GM23338 (cell line): ENCODE results near the gene MYH13. TPM values are rescaled to one million over a fixed set of nuclear protein-coding genes. Genes with fewer than 3 reads are reported as not detected.

Experiments
- ATAC-seq: fragments of 200-7000 bp; cut with Tn5 transposase; 3 replicates; pipeline ENCODE4 v1.9.1; 2020
- DNase-seq: peaks from one replicate; pipeline ENCODE4 v3.0.0-alpha.2; 2015; ENCODE audit warnings: low spot score
- H2AFZ ChIP-seq: fragments of 200-600 bp; sonication (generic); 2 replicates; pipeline ENCODE4 v1.8.0; 2016; ENCODE audit warnings: antibody characterized with exemption, mild to moderate bottlenecking, moderate library complexity
- H3F3A ChIP-seq: fragments of 200-600 bp; sonication (generic); replicated peaks from 2 replicates; pipeline ENCODE4 v1.8.0; 2017; ENCODE audit warnings: antibody characterized with exemption, mixed run types, low read depth
- H3K27ac ChIP-seq: fragments of 200-600 bp; sonication (generic); 2 replicates; pipeline ENCODE4 v1.6.1; 2016; ENCODE audit warnings: low read depth
- H3K27me3 ChIP-seq: fragments of 200-600 bp; sonication (generic); 2 replicates; pipeline ENCODE4 v1.8.0; 2016; ENCODE audit warnings: mild to moderate bottlenecking, mixed run types, moderate library complexity; ENCODE audit not compliant: insufficient read depth
- H3K36me3 ChIP-seq: fragments of 200-600 bp; sonication (generic); 2 replicates; pipeline ENCODE4 v1.8.0; 2016; ENCODE audit warnings: mild to moderate bottlenecking; ENCODE audit not compliant: insufficient read depth
- H3K4me1 ChIP-seq: fragments of 200-600 bp; sonication (generic); 2 replicates; pipeline ENCODE4 v1.8.0; 2016; ENCODE audit warnings: mild to moderate bottlenecking, moderate library complexity; ENCODE audit not compliant: insufficient read depth
- H3K4me2 ChIP-seq: fragments of 200-600 bp; sonication (generic); 2 replicates; pipeline ENCODE4 v1.7.1; 2017; ENCODE audit warnings: mixed run types
- H3K4me3 ChIP-seq: fragments of 200-600 bp; sonication (generic); 2 replicates; pipeline ENCODE4 v1.6.1; 2016; ENCODE audit warnings: mixed run types
- H3K79me2 ChIP-seq: fragments of 200-600 bp; sonication (generic); replicated peaks from 2 replicates; pipeline ENCODE4 v1.8.0; 2017; ENCODE audit warnings: mild to moderate bottlenecking; ENCODE audit not compliant: insufficient read depth
- H3K9me2 ChIP-seq: fragments of 200-600 bp; sonication (generic); 2 replicates; pipeline ENCODE4 v1.8.0; 2017; ENCODE audit not compliant: insufficient read depth
- H4K20me1 ChIP-seq: fragments of 200-600 bp; sonication (generic); replicated peaks from 2 replicates; pipeline ENCODE4 v1.8.0; 2017; ENCODE audit warnings: mild to moderate bottlenecking; ENCODE audit not compliant: insufficient read depth
- H3K27ac Mint-ChIP-seq: 2 replicates; pipeline ENCODE4 v1.8.0; 2020; ENCODE audit warnings: inconsistent platforms, mild to moderate bottlenecking, moderate library complexity, mixed read lengths
- H3K27me3 Mint-ChIP-seq: 3 replicates; pipeline ENCODE4 v1.8.0; 2022; ENCODE audit warnings: low read depth, mild to moderate bottlenecking, moderate library complexity, mixed read lengths, inconsistent platforms; ENCODE audit not compliant: insufficient read depth, poor library complexity
- H3K36me3 Mint-ChIP-seq: 3 replicates; pipeline ENCODE4 v1.8.0; 2021; ENCODE audit warnings: low read depth, mild to moderate bottlenecking, inconsistent platforms, moderate library complexity, mixed read lengths
- H3K4me1 Mint-ChIP-seq: 3 replicates; pipeline ENCODE4 v1.8.0; 2020; ENCODE audit warnings: mild to moderate bottlenecking, inconsistent platforms, mixed read lengths
- H3K4me3 Mint-ChIP-seq: 3 replicates; pipeline ENCODE4 v1.8.0; 2021; ENCODE audit warnings: moderate library complexity, mild to moderate bottlenecking, inconsistent platforms, mixed read lengths
- H3K9me3 Mint-ChIP-seq: 3 replicates; pipeline ENCODE4 v1.8.0; 2020; ENCODE audit warnings: moderate library complexity, mild to moderate bottlenecking, inconsistent platforms, mixed read lengths
- CREB1 ChIP-seq: fragments of 250-450 bp; sonication (Bioruptor Pico); IDR thresholded peaks from 2 replicates; pipeline ENCODE4 v1.5.0; 2020; ENCODE audit warnings: low read depth, mild to moderate bottlenecking, moderate library complexity
- EZH2 ChIP-seq: fragments of 200-600 bp; sonication (generic); IDR thresholded peaks from one replicate; pipeline ENCODE4 v1.8.0; 2017; ENCODE audit warnings: antibody characterized with exemption, mild to moderate bottlenecking, low read depth; ENCODE audit not compliant: unreplicated experiment
- EZH2phosphoT487 ChIP-seq: fragments of 200-600 bp; sonication (generic); IDR thresholded peaks from one replicate; pipeline ENCODE4 v1.8.1; 2018; ENCODE audit warnings: antibody characterized with exemption; ENCODE audit not compliant: unreplicated experiment
- JUNB ChIP-seq: IDR thresholded peaks from one replicate; pipeline ENCODE4 v1.6.1; 2016; ENCODE audit warnings: antibody characterized with exemption; ENCODE audit not compliant: unreplicated experiment
- NANOG ChIP-seq: IDR thresholded peaks from 2 replicates; pipeline ENCODE4 v1.6.1; 2016; ENCODE audit warnings: antibody characterized with exemption, borderline replicate concordance
- POLR2AphosphoS5 ChIP-seq: IDR thresholded peaks from 2 replicates; pipeline ENCODE4 v1.6.1; 2016; ENCODE audit warnings: antibody characterized with exemption, low read depth
- STAT1 ChIP-seq: IDR thresholded peaks from one replicate; pipeline ENCODE4 v1.6.1; 2016; ENCODE audit warnings: antibody characterized with exemption; ENCODE audit not compliant: unreplicated experiment
- ZNF114 ChIP-seq: fragments of 250-450 bp; sonication (Bioruptor Pico); IDR thresholded peaks from 2 replicates; pipeline ENCODE4 v1.5.0; 2020; ENCODE audit warnings: mild to moderate bottlenecking, moderate library complexity
- ZNF331 ChIP-seq: fragments of 250-450 bp; sonication (Bioruptor Pico); IDR thresholded peaks from 2 replicates; pipeline ENCODE4 v1.5.0; 2020; ENCODE audit warnings: low read depth, mild to moderate bottlenecking, moderate library complexity
- polyA plus RNA-seq: library from polyadenylated mRNA; unstranded; fragments of >200 nt; fragmentation: Nextera tagmentation; extraction: Ambion mirVana; gene quantifications from 2 replicates; pipeline ENCODE4 v1.2.1, GENCODE V29; 2016
- total RNA-seq: library from RNA; depleted of rRNA; stranded (reverse); fragments of >200 nt; shearing (Covaris generic); gene quantifications from 2 replicates; pipeline ENCODE4 v1.2.3, GENCODE V29; 2014
- TF ChIP-seq, protein P1 (sequence below): IDR thresholded peaks from 2 replicates; pipeline ENCODE4 v1.6.1; 2016; ENCODE audit warnings: antibody characterized with exemption
- TF ChIP-seq, protein P2 (sequence below): fragments of 250-450 bp; sonication (Bioruptor Pico); IDR thresholded peaks from 2 replicates; pipeline ENCODE4 v1.5.0; 2020; ENCODE audit warnings: mild to moderate bottlenecking, moderate library complexity
- TF ChIP-seq, protein P3 (sequence below), 2 experiments: fragments of 200-600 bp in 1 of 2; sonication (generic) in 1 of 2; conservative IDR thresholded peaks; 2 replicates each; pipeline versions ENCODE4 v1.5.1 to v1.6.1; 2016 to 2017; ENCODE audit warnings: antibody characterized with exemption in 2 of 2, low read depth in 2 of 2, mild to moderate bottlenecking in 2 of 2, moderate library complexity in 1 of 2
- TF ChIP-seq, protein P4 (sequence below): IDR thresholded peaks from one replicate; pipeline ENCODE4 v1.6.1; 2018; ENCODE audit warnings: antibody characterized with exemption; ENCODE audit not compliant: unreplicated experiment

MYH13 gene
- total and polyA plus RNA-seq, 2 experiments from 2014 or later = not detected

DNA sequence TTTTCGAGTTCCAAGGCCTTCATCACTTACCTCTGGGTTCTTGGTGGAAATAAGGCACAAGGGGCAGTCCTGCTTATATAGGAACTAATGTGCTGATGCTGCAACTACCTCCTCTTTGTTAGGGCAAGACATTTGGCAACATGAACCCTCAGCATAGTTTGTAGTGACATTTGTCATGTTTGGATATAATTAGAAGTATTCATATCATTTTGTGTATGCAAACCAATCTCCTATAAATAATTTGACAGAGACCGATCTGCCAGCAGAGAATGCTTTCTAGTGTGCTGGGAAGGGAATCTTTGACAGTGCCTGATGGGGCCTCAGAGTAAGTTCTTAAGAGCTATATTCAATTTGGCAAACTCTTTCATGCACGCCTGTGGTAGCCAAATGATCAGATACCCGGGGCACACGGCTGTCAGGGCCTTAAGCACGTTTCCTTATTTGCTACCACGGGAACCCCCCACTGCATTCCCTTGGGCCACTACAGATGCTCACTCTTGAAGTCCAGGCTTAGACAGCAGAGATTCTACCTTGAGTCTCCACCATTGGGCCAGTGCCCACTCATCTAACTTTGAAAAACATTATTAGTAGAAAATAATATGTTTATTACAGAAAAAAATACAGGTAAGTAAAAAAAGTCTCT, 49.2 kb upstream of the MYH13 start, which contains the start of gene MYH8:
TSS of gene MYH8 (minus strand) at position 51 of the 643 bp plus-strand sequence. CDS start 1,723 bp downstream, outside the sequence.
- no peak for TF ChIP-seq ZNF114 (CRISPR knock-in tag)
- TF ChIP-seq POLR2AphosphoS5 = no peak
- TF ChIP-seq CREB1 (CRISPR knock-in tag) = no peak
- no peak for TF ChIP-seq NANOG
- no peak for TF ChIP-seq ZNF331 (CRISPR knock-in tag)
- TF ChIP-seq STAT1 = no peak
- no peak for TF ChIP-seq JUNB
- TF ChIP-seq, protein P1, sequence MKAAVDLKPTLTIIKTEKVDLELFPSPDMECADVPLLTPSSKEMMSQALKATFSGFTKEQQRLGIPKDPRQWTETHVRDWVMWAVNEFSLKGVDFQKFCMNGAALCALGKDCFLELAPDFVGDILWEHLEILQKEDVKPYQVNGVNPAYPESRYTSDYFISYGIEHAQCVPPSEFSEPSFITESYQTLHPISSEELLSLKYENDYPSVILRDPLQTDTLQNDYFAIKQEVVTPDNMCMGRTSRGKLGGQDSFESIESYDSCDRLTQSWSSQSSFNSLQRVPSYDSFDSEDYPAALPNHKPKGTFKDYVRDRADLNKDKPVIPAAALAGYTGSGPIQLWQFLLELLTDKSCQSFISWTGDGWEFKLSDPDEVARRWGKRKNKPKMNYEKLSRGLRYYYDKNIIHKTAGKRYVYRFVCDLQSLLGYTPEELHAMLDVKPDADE = no peak
- TF ChIP-seq, protein P2, sequence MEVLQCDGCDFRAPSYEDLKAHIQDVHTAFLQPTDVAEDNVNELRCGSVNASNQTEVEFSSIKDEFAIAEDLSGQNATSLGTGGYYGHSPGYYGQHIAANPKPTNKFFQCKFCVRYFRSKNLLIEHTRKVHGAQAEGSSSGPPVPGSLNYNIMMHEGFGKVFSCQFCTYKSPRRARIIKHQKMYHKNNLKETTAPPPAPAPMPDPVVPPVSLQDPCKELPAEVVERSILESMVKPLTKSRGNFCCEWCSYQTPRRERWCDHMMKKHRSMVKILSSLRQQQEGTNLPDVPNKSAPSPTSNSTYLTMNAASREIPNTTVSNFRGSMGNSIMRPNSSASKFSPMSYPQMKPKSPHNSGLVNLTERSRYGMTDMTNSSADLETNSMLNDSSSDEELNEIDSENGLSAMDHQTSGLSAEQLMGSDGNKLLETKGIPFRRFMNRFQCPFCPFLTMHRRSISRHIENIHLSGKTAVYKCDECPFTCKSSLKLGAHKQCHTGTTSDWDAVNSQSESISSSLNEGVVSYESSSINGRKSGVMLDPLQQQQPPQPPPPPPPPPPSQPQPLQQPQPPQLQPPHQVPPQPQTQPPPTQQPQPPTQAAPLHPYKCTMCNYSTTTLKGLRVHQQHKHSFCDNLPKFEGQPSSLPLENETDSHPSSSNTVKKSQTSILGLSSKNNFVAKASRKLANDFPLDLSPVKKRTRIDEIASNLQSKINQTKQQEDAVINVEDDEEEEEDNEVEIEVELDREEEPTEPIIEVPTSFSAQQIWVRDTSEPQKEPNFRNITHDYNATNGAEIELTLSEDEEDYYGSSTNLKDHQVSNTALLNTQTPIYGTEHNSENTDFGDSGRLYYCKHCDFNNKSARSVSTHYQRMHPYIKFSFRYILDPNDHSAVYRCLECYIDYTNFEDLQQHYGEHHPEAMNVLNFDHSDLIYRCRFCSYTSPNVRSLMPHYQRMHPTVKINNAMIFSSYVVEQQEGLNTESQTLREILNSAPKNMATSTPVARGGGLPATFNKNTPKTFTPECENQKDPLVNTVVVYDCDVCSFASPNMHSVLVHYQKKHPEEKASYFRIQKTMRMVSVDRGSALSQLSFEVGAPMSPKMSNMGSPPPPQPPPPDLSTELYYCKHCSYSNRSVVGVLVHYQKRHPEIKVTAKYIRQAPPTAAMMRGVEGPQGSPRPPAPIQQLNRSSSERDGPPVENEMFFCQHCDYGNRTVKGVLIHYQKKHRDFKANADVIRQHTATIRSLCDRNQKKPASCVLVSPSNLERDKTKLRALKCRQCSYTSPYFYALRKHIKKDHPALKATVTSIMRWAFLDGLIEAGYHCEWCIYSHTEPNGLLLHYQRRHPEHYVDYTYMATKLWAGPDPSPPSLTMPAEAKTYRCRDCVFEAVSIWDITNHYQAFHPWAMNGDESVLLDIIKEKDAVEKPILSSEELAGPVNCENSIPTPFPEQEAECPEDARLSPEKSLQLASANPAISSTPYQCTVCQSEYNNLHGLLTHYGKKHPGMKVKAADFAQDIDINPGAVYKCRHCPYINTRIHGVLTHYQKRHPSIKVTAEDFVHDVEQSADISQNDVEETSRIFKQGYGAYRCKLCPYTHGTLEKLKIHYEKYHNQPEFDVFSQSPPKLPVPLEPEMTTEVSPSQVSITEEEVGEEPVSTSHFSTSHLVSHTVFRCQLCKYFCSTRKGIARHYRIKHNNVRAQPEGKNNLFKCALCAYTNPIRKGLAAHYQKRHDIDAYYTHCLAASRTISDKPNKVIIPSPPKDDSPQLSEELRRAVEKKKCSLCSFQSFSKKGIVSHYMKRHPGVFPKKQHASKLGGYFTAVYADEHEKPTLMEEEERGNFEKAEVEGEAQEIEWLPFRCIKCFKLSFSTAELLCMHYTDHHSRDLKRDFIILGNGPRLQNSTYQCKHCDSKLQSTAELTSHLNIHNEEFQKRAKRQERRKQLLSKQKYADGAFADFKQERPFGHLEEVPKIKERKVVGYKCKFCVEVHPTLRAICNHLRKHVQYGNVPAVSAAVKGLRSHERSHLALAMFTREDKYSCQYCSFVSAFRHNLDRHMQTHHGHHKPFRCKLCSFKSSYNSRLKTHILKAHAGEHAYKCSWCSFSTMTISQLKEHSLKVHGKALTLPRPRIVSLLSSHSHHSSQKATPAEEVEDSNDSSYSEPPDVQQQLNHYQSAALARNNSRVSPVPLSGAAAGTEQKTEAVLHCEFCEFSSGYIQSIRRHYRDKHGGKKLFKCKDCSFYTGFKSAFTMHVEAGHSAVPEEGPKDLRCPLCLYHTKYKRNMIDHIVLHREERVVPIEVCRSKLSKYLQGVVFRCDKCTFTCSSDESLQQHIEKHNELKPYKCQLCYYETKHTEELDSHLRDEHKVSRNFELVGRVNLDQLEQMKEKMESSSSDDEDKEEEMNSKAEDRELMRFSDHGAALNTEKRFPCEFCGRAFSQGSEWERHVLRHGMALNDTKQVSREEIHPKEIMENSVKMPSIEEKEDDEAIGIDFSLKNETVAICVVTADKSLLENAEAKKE (CRISPR knock-in tag) = no peak
- TF ChIP-seq, protein P3, sequence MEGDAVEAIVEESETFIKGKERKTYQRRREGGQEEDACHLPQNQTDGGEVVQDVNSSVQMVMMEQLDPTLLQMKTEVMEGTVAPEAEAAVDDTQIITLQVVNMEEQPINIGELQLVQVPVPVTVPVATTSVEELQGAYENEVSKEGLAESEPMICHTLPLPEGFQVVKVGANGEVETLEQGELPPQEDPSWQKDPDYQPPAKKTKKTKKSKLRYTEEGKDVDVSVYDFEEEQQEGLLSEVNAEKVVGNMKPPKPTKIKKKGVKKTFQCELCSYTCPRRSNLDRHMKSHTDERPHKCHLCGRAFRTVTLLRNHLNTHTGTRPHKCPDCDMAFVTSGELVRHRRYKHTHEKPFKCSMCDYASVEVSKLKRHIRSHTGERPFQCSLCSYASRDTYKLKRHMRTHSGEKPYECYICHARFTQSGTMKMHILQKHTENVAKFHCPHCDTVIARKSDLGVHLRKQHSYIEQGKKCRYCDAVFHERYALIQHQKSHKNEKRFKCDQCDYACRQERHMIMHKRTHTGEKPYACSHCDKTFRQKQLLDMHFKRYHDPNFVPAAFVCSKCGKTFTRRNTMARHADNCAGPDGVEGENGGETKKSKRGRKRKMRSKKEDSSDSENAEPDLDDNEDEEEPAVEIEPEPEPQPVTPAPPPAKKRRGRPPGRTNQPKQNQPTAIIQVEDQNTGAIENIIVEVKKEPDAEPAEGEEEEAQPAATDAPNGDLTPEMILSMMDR (conservative IDR thresholded peaks at IDR 0.05; ENCODE audit: low read depth in 2 of 2) = no peak
- TF ChIP-seq EZH2phosphoT487 = no peak
- TF ChIP-seq, protein P4, sequence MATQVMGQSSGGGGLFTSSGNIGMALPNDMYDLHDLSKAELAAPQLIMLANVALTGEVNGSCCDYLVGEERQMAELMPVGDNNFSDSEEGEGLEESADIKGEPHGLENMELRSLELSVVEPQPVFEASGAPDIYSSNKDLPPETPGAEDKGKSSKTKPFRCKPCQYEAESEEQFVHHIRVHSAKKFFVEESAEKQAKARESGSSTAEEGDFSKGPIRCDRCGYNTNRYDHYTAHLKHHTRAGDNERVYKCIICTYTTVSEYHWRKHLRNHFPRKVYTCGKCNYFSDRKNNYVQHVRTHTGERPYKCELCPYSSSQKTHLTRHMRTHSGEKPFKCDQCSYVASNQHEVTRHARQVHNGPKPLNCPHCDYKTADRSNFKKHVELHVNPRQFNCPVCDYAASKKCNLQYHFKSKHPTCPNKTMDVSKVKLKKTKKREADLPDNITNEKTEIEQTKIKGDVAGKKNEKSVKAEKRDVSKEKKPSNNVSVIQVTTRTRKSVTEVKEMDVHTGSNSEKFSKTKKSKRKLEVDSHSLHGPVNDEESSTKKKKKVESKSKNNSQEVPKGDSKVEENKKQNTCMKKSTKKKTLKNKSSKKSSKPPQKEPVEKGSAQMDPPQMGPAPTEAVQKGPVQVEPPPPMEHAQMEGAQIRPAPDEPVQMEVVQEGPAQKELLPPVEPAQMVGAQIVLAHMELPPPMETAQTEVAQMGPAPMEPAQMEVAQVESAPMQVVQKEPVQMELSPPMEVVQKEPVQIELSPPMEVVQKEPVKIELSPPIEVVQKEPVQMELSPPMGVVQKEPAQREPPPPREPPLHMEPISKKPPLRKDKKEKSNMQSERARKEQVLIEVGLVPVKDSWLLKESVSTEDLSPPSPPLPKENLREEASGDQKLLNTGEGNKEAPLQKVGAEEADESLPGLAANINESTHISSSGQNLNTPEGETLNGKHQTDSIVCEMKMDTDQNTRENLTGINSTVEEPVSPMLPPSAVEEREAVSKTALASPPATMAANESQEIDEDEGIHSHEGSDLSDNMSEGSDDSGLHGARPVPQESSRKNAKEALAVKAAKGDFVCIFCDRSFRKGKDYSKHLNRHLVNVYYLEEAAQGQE = no peak
- TF ChIP-seq EZH2 = no peak
- H3K27me3 Mint-ChIP-seq = no peaks in the 10 kb centered on the region
- Histone ChIP-seq H3K36me3 (no peaks in the 10 kb centered on the region), H4K20me1 (no peaks in the 10 kb centered on the region), H3K4me1 (peaks cover 24% of the 10 kb centered on the region), H3K27me3 (no peaks in the 10 kb centered on the region), H3K9me2 (no peaks in the 10 kb centered on the region), H3F3A (no peaks in the 10 kb centered on the region), H3K27ac (no peak within 1 kb of the TSS), H2AFZ (no peak within 1 kb of the TSS), H3K4me3 (no peak within 1 kb of the TSS), H3K79me2 (no peaks in the 10 kb centered on the region), H3K4me2 (no peak within 1 kb of the TSS)
- H3K4me3 Mint-ChIP-seq = no peak within 1 kb of the TSS
- no peaks in the 10 kb centered on the region for H3K36me3 Mint-ChIP-seq
- peaks cover 23% of the 10 kb centered on the region for H3K4me1 Mint-ChIP-seq
- no peak within 1 kb of the TSS for H3K27ac Mint-ChIP-seq
- H3K9me3 Mint-ChIP-seq = no peaks in the 10 kb centered on the region
- no peak for ATAC-seq
- no peak for DNase-seq
